ENCODE measurements around the gene HIGD1C. TPM values are rescaled to one million over a fixed set of nuclear protein-coding genes. Genes with fewer than 3 reads are reported as not detected.

Gene HIGD1C
- total and polyA plus RNA-seq, 2 of the 8 experiments (the other 6 are each of a cell fraction or from before 2014, with no cell fraction given), result not detected

GRCh38 chr12:50990147-50990727 lies 37.9 kb downstream of the HIGD1C start:
- CTCF ChIA-PET (ENCODE audit: partially characterized antibody), result interaction anchor here (0.6 to 7.0 kb wide), 3 partner anchors 76 to 199 kb away, joined by 4 to 89 read pairs (median 5); no protein-coding TSS in a partner anchor
- WGBS, 2 experiments (ENCODE audit: extremely low coverage in 1 of 2, insufficient coverage in 1 of 2, insufficient read length in 1 of 2, insufficient replicate concordance in 2 of 2, low coverage in 1 of 2, low lambda C conversion rate in 2 of 2, missing lambda C conversion rate in 1 of 2), result 85% methylated on average over 4 of the region's 4 CpGs; no CpG with 5 or more reads in 1 of the 2 experiments
- TF ChIP-seq SP2 (IDR thresholded peaks at IDR 0.05; ENCODE audit: low read length) (no peak), JUN (IDR thresholded peaks at IDR 0.05; ENCODE audit: low read depth, low read length) (no peak), TAF7 (optimal IDR thresholded peaks at IDR 0.05; ENCODE audit: borderline replicate concordance, low read depth, low read length) (no peak), JUND (IDR thresholded peaks at IDR 0.05; ENCODE audit: low read length) (no peak), SIN3A (conservative IDR thresholded peaks at IDR 0.05 in 1 of 2, IDR thresholded peaks at IDR 0.05 in 1 of 2; ENCODE audit: low read depth in 1 of 2, low read length in 2 of 2) (no peak), RXRA (IDR thresholded peaks at IDR 0.05; ENCODE audit: insufficient read depth, low read depth, low read length) (no peak), CTBP2 (IDR thresholded peaks at IDR 0.05; ENCODE audit: borderline replicate concordance, insufficient read depth, insufficient read length, low read length) (no peak), CBX5 (IDR thresholded peaks at IDR 0.05; ENCODE audit: low read depth, low read length) (no peak), TCF12 (IDR thresholded peaks at IDR 0.05; ENCODE audit: low read depth, low read length) (no peak), SUZ12 (IDR thresholded peaks at IDR 0.05; ENCODE audit: low read length) (no peak)
- TF ChIP-seq, protein P1, sequence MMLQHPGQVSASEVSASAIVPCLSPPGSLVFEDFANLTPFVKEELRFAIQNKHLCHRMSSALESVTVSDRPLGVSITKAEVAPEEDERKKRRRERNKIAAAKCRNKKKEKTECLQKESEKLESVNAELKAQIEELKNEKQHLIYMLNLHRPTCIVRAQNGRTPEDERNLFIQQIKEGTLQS (IDR thresholded peaks at IDR 0.05; ENCODE audit: insufficient read depth, low read depth, low read length), result no peak

More at GRCh38 chr12:50990147-50990727, 37.9 kb downstream of the HIGD1C start:
- Histone ChIP-seq H3K9ac (replicated peaks in 1 of 4; ENCODE audit: extremely low read depth in 1 of 4, low read depth in 3 of 4, low read length in 3 of 4) (no peak overlapping the region), H3K27ac (ENCODE audit: low read depth, low read length) (no peak overlapping the region), H2BK5ac (ENCODE audit: low read depth, low read length) (no peak overlapping the region), H2BK20ac (ENCODE audit: low read length) (no peak overlapping the region), H2BK12ac (ENCODE audit: low read depth, low read length) (no peak overlapping the region), H3K4me1 (replicated peaks in 1 of 4; ENCODE audit: control insufficient read depth in 3 of 4, insufficient read depth in 4 of 4, low read length in 3 of 4) (no peaks in the 10 kb centered on the region; a peak in 1 of 7 replicates), H3K14ac (ENCODE audit: insufficient read length) (no peak overlapping the region), H3K4me3 (ENCODE audit: extremely low read depth in 1 of 4, insufficient read depth in 2 of 4, low read depth in 3 of 4, low read length in 4 of 4) (no peak overlapping the region), H3K4me2 (ENCODE audit: insufficient read depth in 1 of 2, low read depth in 2 of 2, low read length in 2 of 2) (no peak overlapping the region), H2BK15ac (ENCODE audit: low read length) (no peak overlapping the region), H2BK120ac (replicated peaks; ENCODE audit: low read depth, low read length) (no peak overlapping the region), H3K36me3 (ENCODE audit: control insufficient read depth in 2 of 4, insufficient read depth in 4 of 4, low read length in 3 of 4) (peaks cover 13 to 54% (median 32%) of the 10 kb centered on the region in 4 experiments), H3K27me3 (replicated peaks in 1 of 4; ENCODE audit: control insufficient read depth in 3 of 4, extremely low read depth in 1 of 4, insufficient read depth in 3 of 4, low read length in 3 of 4) (no peaks in the 10 kb centered on the region), H3K79me2 (ENCODE audit: control insufficient read depth in 1 of 2, insufficient read depth in 2 of 2, low read length in 2 of 2) (no peaks in the 10 kb centered on the region), H4K91ac (replicated peaks; ENCODE audit: insufficient read length, low read length) (no peak overlapping the region), H3K9me3 (ENCODE audit: insufficient read depth in 2 of 2, low read depth in 1 of 2, low read length in 1 of 2) (no peaks in the 10 kb centered on the region), H3K79me1 (ENCODE audit: low read depth, low read length) (no peaks in the 10 kb centered on the region), H4K5ac (ENCODE audit: insufficient read length, low read depth, low read length) (no peak overlapping the region), H3K56ac (replicated peaks; ENCODE audit: insufficient read length, low read depth, low read length) (no peak overlapping the region), H2AK5ac (ENCODE audit: low read depth, low read length) (no peak overlapping the region), H3K23me2 (ENCODE audit: low read depth, low read length) (no peaks in the 10 kb centered on the region), H4K8ac (ENCODE audit: extremely low read depth, insufficient read depth, low read length) (no peak overlapping the region), H4K20me1 (replicated peaks in 1 of 2; ENCODE audit: control insufficient read depth in 1 of 2, insufficient read depth in 2 of 2, low read length in 2 of 2) (peaks cover 0 to 2% of the 10 kb centered on the region in 2 experiments), H3K4ac (replicated peaks; ENCODE audit: insufficient read length, low read depth, low read length) (no peak overlapping the region), H2AFZ (ENCODE audit: low read length) (no peak overlapping the region), H3K18ac (ENCODE audit: extremely low read depth, low read length) (no peak overlapping the region), H3K23ac (ENCODE audit: insufficient read length) (no peak overlapping the region)
- POLR2A ChIA-PET (ENCODE audit: partially characterized antibody), result interaction anchor here (0.7 kb wide), 1 partner anchor 35 kb away, joined by 3 read pairs; no protein-coding TSS in a partner anchor
- FAIRE-seq, result no peak
- no peak for DNase-seq (ENCODE audit: low read depth in 1 of 2, low spot score in 2 of 2)

All from H1 (cell line).